ENCODE results near the gene PDCD4. TPM values are rescaled to one million over a fixed set of nuclear protein-coding genes. Genes with fewer than 3 reads are reported as not detected.
A peak's percentile ranks its signal among the peaks of the same experiment; 100 is the strongest.

Gene PDCD4
- total and polyA plus RNA-seq, 2 of the 13 experiments (the other 11 are each of a cell fraction or from before 2014, with no cell fraction given), result 22.8 to 56.2 TPM

GRCh38 chr10:110857265-110858171 lies 14.2 kb upstream of the PDCD4 start (continued):
- TF ChIP-seq, protein P1, sequence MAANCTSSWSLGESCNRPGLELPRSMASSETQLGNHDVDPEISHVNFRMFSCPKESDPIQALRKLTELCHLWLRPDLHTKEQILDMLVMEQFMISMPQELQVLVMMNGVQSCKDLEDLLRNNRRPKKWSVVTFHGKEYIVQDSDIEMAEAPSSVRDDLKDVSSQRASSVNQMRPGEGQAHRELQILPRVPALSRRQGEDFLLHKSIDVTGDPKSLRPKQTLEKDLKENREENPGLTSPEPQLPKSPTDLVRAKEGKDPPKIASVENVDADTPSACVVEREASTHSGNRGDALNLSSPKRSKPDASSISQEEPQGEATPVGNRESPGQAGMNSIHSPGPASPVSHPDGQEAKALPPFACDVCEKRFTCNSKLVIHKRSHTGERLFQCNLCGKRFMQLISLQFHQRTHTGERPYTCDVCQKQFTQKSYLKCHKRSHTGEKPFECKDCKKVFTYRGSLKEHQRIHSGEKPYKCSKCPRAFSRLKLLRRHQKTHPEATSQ (CRISPR knock-in tag; IDR thresholded peaks at IDR 0.05; ENCODE audit: borderline replicate concordance), result 0 out of 2 replicates have a peak, but pooled peaks have one; percentile 43
- TF ChIP-seq ZNF275 (CRISPR knock-in tag; IDR thresholded peaks at IDR 0.05; ENCODE audit: borderline replicate concordance) (no peak), ZNF777 (CRISPR knock-in tag; IDR thresholded peaks at IDR 0.05) (no peak), SSRP1 (CRISPR knock-in tag; IDR thresholded peaks at IDR 0.05) (no peak), PHF20 (CRISPR knock-in tag; IDR thresholded peaks at IDR 0.05) (0 out of 2 replicates have a peak, but pooled peaks have one; percentile 25), KDM6A (CRISPR knock-in tag; IDR thresholded peaks at IDR 0.05; ENCODE audit: low read depth) (no peak), PHB2 (IDR thresholded peaks at IDR 0.05; ENCODE audit: partially characterized antibody) (no peak), JARID2 (CRISPR knock-in tag; IDR thresholded peaks at IDR 0.05; ENCODE audit: insufficient replicate concordance) (no peak), MAF1 (CRISPR knock-in tag; IDR thresholded peaks at IDR 0.05; ENCODE audit: borderline replicate concordance) (no peak), ZNF331 (CRISPR knock-in tag; IDR thresholded peaks at IDR 0.05) (peak; percentile 66; the same call in 1 of the 2 replicates), MED13 (CRISPR knock-in tag; IDR thresholded peaks at IDR 0.05) (no peak), MBD4 (IDR thresholded peaks at IDR 0.05; ENCODE audit: borderline replicate concordance, low read length) (no peak), U2AF2 (IDR thresholded peaks at IDR 0.05; ENCODE audit: low read depth, low read length) (no peak), E2F5 (CRISPR knock-in tag; conservative IDR thresholded peaks at IDR 0.05) (no peak), SRY (CRISPR knock-in tag; IDR thresholded peaks at IDR 0.05) (no peak), ZNF746 (CRISPR knock-in tag; IDR thresholded peaks at IDR 0.05) (no peak), CAMTA2 (CRISPR knock-in tag; IDR thresholded peaks at IDR 0.05; ENCODE audit: borderline replicate concordance) (no peak), CBX5 (CRISPR knock-in tag; IDR thresholded peaks at IDR 0.05; ENCODE audit: borderline replicate concordance) (no peak; the same call in 1 of the 2 replicates), HNRNPH1 (optimal IDR thresholded peaks at IDR 0.05; ENCODE audit: low read depth, low read length) (no peak), ZNF367 (CRISPR knock-in tag; IDR thresholded peaks at IDR 0.05; ENCODE audit: borderline replicate concordance) (no peak)
- TF ChIP-seq, protein P2, sequence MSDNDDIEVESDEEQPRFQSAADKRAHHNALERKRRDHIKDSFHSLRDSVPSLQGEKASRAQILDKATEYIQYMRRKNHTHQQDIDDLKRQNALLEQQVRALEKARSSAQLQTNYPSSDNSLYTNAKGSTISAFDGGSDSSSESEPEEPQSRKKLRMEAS (IDR thresholded peaks at IDR 0.05), result peak; percentile 49
- TF ChIP-seq, protein P3, sequence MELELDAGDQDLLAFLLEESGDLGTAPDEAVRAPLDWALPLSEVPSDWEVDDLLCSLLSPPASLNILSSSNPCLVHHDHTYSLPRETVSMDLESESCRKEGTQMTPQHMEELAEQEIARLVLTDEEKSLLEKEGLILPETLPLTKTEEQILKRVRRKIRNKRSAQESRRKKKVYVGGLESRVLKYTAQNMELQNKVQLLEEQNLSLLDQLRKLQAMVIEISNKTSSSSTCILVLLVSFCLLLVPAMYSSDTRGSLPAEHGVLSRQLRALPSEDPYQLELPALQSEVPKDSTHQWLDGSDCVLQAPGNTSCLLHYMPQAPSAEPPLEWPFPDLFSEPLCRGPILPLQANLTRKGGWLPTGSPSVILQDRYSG (CRISPR knock-in tag; IDR thresholded peaks at IDR 0.05), result no peak
- TF ChIP-seq, protein P4, sequence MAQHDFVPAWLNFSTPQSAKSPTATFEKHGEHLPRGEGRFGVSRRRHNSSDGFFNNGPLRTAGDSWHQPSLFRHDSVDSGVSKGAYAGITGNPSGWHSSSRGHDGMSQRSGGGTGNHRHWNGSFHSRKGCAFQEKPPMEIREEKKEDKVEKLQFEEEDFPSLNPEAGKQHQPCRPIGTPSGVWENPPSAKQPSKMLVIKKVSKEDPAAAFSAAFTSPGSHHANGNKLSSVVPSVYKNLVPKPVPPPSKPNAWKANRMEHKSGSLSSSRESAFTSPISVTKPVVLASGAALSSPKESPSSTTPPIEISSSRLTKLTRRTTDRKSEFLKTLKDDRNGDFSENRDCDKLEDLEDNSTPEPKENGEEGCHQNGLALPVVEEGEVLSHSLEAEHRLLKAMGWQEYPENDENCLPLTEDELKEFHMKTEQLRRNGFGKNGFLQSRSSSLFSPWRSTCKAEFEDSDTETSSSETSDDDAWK (CRISPR knock-in tag; IDR thresholded peaks at IDR 0.05), result no peak
